Liver (tissue), 9 donors: ENCODE results near the gene GSG1. TPM values are rescaled to one million over a fixed set of nuclear protein-coding genes. Genes with fewer than 3 reads are reported as not detected.

Source experiments
- DNase-seq: peaks from one replicate; pipeline ENCODE4 v3.0.0-alpha.2; 2017; ENCODE audit warnings: low spot score
- H3K27ac ChIP-seq, 2 donors: one replicate each; pipeline ENCODE4 v1.7.0; 2013; ENCODE audit warnings: inconsistent platforms in 2 of 2, low read length in 2 of 2, control low read depth in 1 of 2, low read depth in 1 of 2, mild to moderate bottlenecking in 1 of 2
- H3K27me3 ChIP-seq, 4 donors: one replicate each; pipeline versions ENCODE4 v1.6.1 to v1.7.0; 2013; ENCODE audit warnings: low read length in 3 of 4, inconsistent platforms in 1 of 4, mild to moderate bottlenecking in 1 of 4, moderate library complexity in 1 of 4; ENCODE audit not compliant: control insufficient read depth in 4 of 4, insufficient read depth in 4 of 4
- H3K36me3 ChIP-seq, 4 donors: one replicate each; pipeline versions ENCODE4 v1.6.1 to v1.7.0; 2013; ENCODE audit warnings: low read length in 3 of 4, mild to moderate bottlenecking in 3 of 4, low read depth in 1 of 4, moderate library complexity in 1 of 4; ENCODE audit not compliant: control insufficient read depth in 4 of 4, insufficient read depth in 3 of 4
- H3K4me1 ChIP-seq, 4 donors: one replicate each; pipeline versions ENCODE4 v1.6.1 to v1.7.0; 2013; ENCODE audit warnings: low read length in 3 of 4, mild to moderate bottlenecking in 3 of 4, moderate library complexity in 1 of 4; ENCODE audit not compliant: control insufficient read depth in 4 of 4, insufficient read depth in 4 of 4
- H3K4me3 ChIP-seq, 3 donors: one replicate each; pipeline versions ENCODE4 v1.6.1 to v1.7.0; 2013; ENCODE audit warnings: low read length in 3 of 3, control low read depth in 1 of 3, low read depth in 1 of 3, mild to moderate bottlenecking in 1 of 3
- H3K9ac ChIP-seq, 2 donors: one replicate each; pipeline ENCODE4 v1.7.0; 2013; ENCODE audit warnings: low read length in 2 of 2, mild to moderate bottlenecking in 2 of 2, moderate library complexity in 2 of 2, control low read depth in 1 of 2, low read depth in 1 of 2
- H3K9me3 ChIP-seq, 4 donors: one replicate each; pipeline versions ENCODE4 v1.6.1 to v1.7.0; 2013; ENCODE audit warnings: low read length in 3 of 4; ENCODE audit not compliant: control insufficient read depth in 4 of 4
- CTCF ChIP-seq: fragments of 150-350 bp; IDR thresholded peaks from 2 replicates; pipeline ENCODE4 v1.5.1; 2017; ENCODE audit warnings: improper control_type of control experiment, low read depth, low read length; ENCODE audit not compliant: missing input control
- FOXA1 ChIP-seq: IDR thresholded peaks from 2 replicates; pipeline ENCODE4 v1.6.1; 2016; ENCODE audit warnings: antibody characterized with exemption
- FOXA2 ChIP-seq: IDR thresholded peaks from 2 replicates; pipeline ENCODE4 v1.6.1; 2016; ENCODE audit warnings: antibody characterized with exemption
- TAF1 ChIP-seq: conservative IDR thresholded peaks from 2 replicates; pipeline ENCODE4 v1.6.1; 2016; ENCODE audit warnings: antibody characterized with exemption, mild to moderate bottlenecking
- YY1 ChIP-seq: IDR thresholded peaks from 2 replicates; pipeline ENCODE4 v1.6.1; 2016; ENCODE audit warnings: antibody characterized with exemption, mild to moderate bottlenecking
- WGBS: extraction: QIAGEN DNeasy Blood & Tissue Kit; methylation state at CpG from one replicate; pipeline ENCODE4 v1.1.7; 2013; 5-methylcytosine and 5-hydroxymethylcytosine counted together
- polyA plus RNA-seq, 2 donors: library from polyadenylated mRNA; stranded (reverse) in 1 of 2; unstranded in 1 of 2; fragments of 200-250 nt in 1 of 2; fragments of >200 nt in 1 of 2; fragmentation: Nextera tagmentation in 1 of 2; extraction: Ambion mirVana in 1 of 2; gene quantifications; one replicate each; pipeline versions ENCODE4 v1.2.1 to v1.2.3, GENCODE V29; 2013 to 2015
- total RNA-seq, 2 donors: library from RNA; depleted of rRNA; stranded (reverse); fragments of >200 nt; gene quantifications; one replicate each; pipeline ENCODE4 v1.2.3, GENCODE V29; 2014
- TF ChIP-seq, protein P1 (sequence below): IDR thresholded peaks from 2 replicates; pipeline ENCODE4 v1.6.1; 2016; ENCODE audit warnings: antibody characterized with exemption, mild to moderate bottlenecking
- donor health status: healthy.
- donor health status: healthy.
- donor health status: healthy.
- donor health status: healthy.
- donor health status: healthy.

GSG1 gene
- total and polyA plus RNA-seq, 4 donors: not detected

- no peaks in the 10 kb centered on the region for H3K9me3 ChIP-seq
- 96% methylated on average over 8 of the region's 8 CpGs for WGBS
- H3K36me3 ChIP-seq: no peaks in the 10 kb centered on the region
- no peaks in the 10 kb centered on the region for H3K27me3 ChIP-seq
- no peak for DNase-seq
- H3K27ac ChIP-seq: no peak overlapping the region
- H3K9ac ChIP-seq: no peak overlapping the region
- H3K4me3 ChIP-seq: no peak overlapping the region
- TF ChIP-seq CTCF (no peak), TAF1 (no peak)
- H3K4me1 ChIP-seq: peaks cover 0 to 8% (median under 1%) of the 10 kb centered on the region in 4 donors
Observed at GRCh38 chr12:13045816-13046215, 57.7 kb downstream of the GSG1 start.

DNA sequence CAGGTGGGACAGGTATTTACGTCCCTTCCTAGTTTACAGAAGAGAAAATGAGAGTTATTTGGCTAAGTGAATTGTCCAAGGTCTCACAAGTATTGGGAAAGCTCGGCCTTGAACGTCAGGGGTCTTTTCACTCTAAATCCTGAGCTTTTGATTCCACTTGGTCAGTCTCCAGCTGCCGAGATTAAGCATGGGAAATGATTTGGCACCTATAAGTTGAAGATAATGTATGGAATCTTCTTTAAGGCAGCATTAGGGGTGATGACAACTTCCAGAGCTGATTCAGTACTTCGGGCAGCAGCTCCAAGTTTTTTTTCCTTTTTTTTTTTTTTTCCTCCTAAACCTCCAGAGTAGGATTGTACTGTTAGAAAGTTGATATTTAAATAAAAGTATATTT is 58.6 kb downstream of the GSG1 start:
- H3K27me3 ChIP-seq: no peaks in the 10 kb centered on the region
- TF ChIP-seq FOXA1: no peak
- no peak for TF ChIP-seq CTCF
- peak overlapping the region; percentile 72 to 95 (median 89) for H3K4me3 ChIP-seq
- 11% methylated on average over 5 of the region's 5 CpGs for WGBS
- no peak overlapping the region for H3K27ac ChIP-seq
- H3K9me3 ChIP-seq: no peaks in the 10 kb centered on the region
- H3K4me1 ChIP-seq: peaks cover 0 to 8% (median 0%) of the 10 kb centered on the region in 4 donors
- no peak for DNase-seq
- no peaks in the 10 kb centered on the region for H3K36me3 ChIP-seq
- no peak overlapping the region for H3K9ac ChIP-seq

DNA sequence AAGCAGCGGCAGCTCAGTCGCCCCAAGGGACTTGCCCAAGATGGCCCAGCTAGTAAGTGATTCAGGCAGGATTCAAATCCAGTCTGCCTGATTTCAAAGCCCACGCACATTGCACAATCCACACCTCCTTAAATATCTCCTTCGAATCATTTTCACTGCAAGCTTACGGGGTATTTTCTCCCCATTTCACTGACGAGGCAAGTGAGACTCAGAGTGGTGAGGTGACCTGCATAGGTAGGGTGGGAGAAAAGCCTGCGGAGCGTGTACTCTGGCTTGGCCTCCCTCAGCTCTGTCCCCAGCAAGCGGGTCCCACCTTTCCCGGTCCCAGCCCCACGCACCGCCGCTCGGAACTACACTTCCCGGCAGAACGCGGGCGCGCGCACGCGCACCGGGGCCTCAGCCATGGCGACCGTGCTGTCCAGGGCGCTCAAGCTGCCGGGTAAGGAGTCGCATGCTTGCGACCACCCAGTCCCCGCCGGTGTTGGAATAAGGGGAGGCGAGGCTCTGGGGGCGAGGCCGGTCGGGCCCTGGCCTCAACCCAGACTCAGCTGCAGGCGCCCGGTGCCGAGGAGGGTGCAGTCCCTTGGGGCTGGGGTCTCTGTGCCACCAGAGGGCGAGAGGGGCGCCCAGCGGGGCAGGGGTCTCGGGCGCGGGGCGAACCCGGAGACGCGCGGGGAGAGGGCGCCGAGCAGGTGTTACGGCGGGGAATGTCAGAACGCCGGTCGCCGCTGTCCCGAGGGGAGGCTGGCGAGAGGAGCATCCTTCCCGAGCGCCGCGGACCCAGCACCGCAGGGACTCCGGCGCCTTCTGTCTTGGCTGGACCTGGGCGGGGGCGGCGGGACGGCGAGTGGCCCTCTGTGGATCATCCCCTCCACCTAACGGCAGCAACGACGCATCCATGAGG is 59.2 kb downstream of the GSG1 start, which contains the start of gene FAM234B:
FAM234B (plus strand) TSS at position 380 of the 904 bp plus-strand sequence; CDS start at position 403, 23 bp downstream.
- TF ChIP-seq, protein P1, sequence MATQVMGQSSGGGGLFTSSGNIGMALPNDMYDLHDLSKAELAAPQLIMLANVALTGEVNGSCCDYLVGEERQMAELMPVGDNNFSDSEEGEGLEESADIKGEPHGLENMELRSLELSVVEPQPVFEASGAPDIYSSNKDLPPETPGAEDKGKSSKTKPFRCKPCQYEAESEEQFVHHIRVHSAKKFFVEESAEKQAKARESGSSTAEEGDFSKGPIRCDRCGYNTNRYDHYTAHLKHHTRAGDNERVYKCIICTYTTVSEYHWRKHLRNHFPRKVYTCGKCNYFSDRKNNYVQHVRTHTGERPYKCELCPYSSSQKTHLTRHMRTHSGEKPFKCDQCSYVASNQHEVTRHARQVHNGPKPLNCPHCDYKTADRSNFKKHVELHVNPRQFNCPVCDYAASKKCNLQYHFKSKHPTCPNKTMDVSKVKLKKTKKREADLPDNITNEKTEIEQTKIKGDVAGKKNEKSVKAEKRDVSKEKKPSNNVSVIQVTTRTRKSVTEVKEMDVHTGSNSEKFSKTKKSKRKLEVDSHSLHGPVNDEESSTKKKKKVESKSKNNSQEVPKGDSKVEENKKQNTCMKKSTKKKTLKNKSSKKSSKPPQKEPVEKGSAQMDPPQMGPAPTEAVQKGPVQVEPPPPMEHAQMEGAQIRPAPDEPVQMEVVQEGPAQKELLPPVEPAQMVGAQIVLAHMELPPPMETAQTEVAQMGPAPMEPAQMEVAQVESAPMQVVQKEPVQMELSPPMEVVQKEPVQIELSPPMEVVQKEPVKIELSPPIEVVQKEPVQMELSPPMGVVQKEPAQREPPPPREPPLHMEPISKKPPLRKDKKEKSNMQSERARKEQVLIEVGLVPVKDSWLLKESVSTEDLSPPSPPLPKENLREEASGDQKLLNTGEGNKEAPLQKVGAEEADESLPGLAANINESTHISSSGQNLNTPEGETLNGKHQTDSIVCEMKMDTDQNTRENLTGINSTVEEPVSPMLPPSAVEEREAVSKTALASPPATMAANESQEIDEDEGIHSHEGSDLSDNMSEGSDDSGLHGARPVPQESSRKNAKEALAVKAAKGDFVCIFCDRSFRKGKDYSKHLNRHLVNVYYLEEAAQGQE: peak; percentile 77
- TF ChIP-seq YY1 (peak; percentile 91), FOXA2 (no peak)
- WGBS: 2% methylated on average over 74 of the region's 74 CpGs
- H3K27me3 ChIP-seq: no peaks in the 10 kb centered on the region
- no peak within 1 kb of the TSS for H3K27ac ChIP-seq
- no peaks in the 10 kb centered on the region for H3K36me3 ChIP-seq
- peak within 1 kb of the TSS; percentile 72 to 95 (median 89) for H3K4me3 ChIP-seq
- H3K9me3 ChIP-seq: no peaks in the 10 kb centered on the region
- H3K9ac ChIP-seq: peak within 1 kb of the TSS in 1 of 2 donors; percentile 36
- H3K4me1 ChIP-seq: peaks cover 0 to 13% (median 2%) of the 10 kb centered on the region in 4 donors
- peak; percentile 84 for DNase-seq
